GM20431 (cell line): ENCODE data around the gene XG.
"Not testable (repeated sequence)": the region's sequence is repeated elsewhere in the genome, so short reads cannot be mapped to it uniquely, and the experiment has no call there.

ENCODE experiments used
- in situ Hi-C: fragments of 300-500 bp; cut with MseI, MboI; formaldehyde crosslinking; loops from one replicate; pipeline ENCODE4 v1.15.0; 2020; ENCODE audit warnings: low sequenced_read_pairs; ENCODE audit not compliant: unreplicated experiment

The XG gene

GRCh38 chrX:2751874-2752300 lies at the start of gene XG:
Gene XG, plus strand, starts transcription at chrX:2752040. Its CDS starts 235 bp downstream, at chrX:2752275.
- in situ Hi-C loops, result not testable (repeated sequence)

- in situ Hi-C loops, result no loop called here
Observed at GRCh38 chrX:2703991-2704369, 47.9 kb upstream of the XG start.

- in situ Hi-C loops, result no loop called here
Observed at GRCh38 chrX:2705046-2705832, 46.6 kb upstream of the XG start.

GRCh38 chrX:2707334-2707760 lies 44.5 kb upstream of the XG start:
- in situ Hi-C loops, result no loop called here

GRCh38 chrX:2708021-2708420 lies 43.8 kb upstream of the XG start:
- in situ Hi-C loops, result no loop called here

- in situ Hi-C loops, result no loop called here
Observed at GRCh38 chrX:2708592-2709188, 43.1 kb upstream of the XG start.

GRCh38 chrX:2709556-2709955 lies 42.3 kb upstream of the XG start:
- in situ Hi-C loops, result no loop called here

- in situ Hi-C loops, result no loop called here
Observed at GRCh38 chrX:2710041-2710840, 41.6 kb upstream of the XG start.

- in situ Hi-C loops, result no loop called here
Observed at GRCh38 chrX:2711441-2711840, 40.4 kb upstream of the XG start.

- in situ Hi-C loops, result no loop called here
Observed at GRCh38 chrX:2712428-2712827, 39.4 kb upstream of the XG start.

GRCh38 chrX:2712890-2713840 lies 38.7 kb upstream of the XG start:
- in situ Hi-C loops, result no loop called here

- in situ Hi-C loops, result no loop called here
Observed at GRCh38 chrX:2714551-2714950, 37.3 kb upstream of the XG start.

- in situ Hi-C loops, result no loop called here
Observed at GRCh38 chrX:2715066-2715600, 36.7 kb upstream of the XG start.

GRCh38 chrX:2717312-2717711 lies 34.5 kb upstream of the XG start:
- in situ Hi-C loops, result no loop called here

- in situ Hi-C loops, result no loop called here
Observed at GRCh38 chrX:2718821-2719220, 33.0 kb upstream of the XG start.

GRCh38 chrX:2719774-2720447 lies 31.9 kb upstream of the XG start:
- in situ Hi-C loops, result no loop called here

- in situ Hi-C loops, result no loop called here
Observed at GRCh38 chrX:2723286-2723879, 28.5 kb upstream of the XG start.

- in situ Hi-C loops, result not testable (repeated sequence)
Observed at GRCh38 chrX:2727264-2727663, 24.6 kb upstream of the XG start.

- in situ Hi-C loops, result no loop called here
Observed at GRCh38 chrX:2732076-2732475, 19.8 kb upstream of the XG start.
